GM21423 (cell line): ENCODE data around the gene MYADM.

Experiments used
- ATAC-seq: cut with Tn5 transposase; IDR thresholded peaks from one replicate; pipeline ENCODE4 v1.9.1; 2021; ENCODE audit warnings: mild to moderate bottlenecking, moderate library complexity; ENCODE audit not compliant: unreplicated experiment

Gene MYADM

GRCh38 chr19:53909471-53910169, 41.9 kb downstream of the MYADM start:
- ATAC-seq, result no peak

- no peak for ATAC-seq
These were observed 42.5 kb downstream of the MYADM start for GRCh38 chr19:53910170-53910518.

- no peak for ATAC-seq
These were observed 45.0 kb downstream of the MYADM start for GRCh38 chr19:53912653-53913052.

- no peak for ATAC-seq
These were observed 47.3 kb downstream of the MYADM start for GRCh38 chr19:53915000-53915399.

- ATAC-seq, result no peak
These were observed 48.3 kb downstream of the MYADM start for GRCh38 chr19:53916004-53916403.

- ATAC-seq, result no peak
These were observed 49.7 kb downstream of the MYADM start for GRCh38 chr19:53917356-53917755.
